ENCODE data around the gene SNX1. TPM values are rescaled to one million over a fixed set of nuclear protein-coding genes. Genes with fewer than 3 reads are reported as not detected.
A peak's percentile ranks its signal among the peaks of the same experiment; 100 is the strongest.

Gene SNX1
- total and polyA plus RNA-seq, 2 donors (not counting 3 experiments of a cell fraction or from before 2014, with no cell fraction given) = 56.0 to 113 TPM

- Histone ChIP-seq H3K4me3 (replicated peaks in 1 of 3; ENCODE audit: insufficient read depth in 1 of 3, low read depth in 1 of 3, low read length in 3 of 3) (no peak overlapping the region), H3K79me2 (ENCODE audit: control insufficient read depth, insufficient read depth, low read length) (no peaks in the 10 kb centered on the region), H3K36me3 (ENCODE audit: control insufficient read depth in 2 of 2, extremely low read depth in 1 of 2, insufficient read depth in 2 of 2, low read length in 2 of 2) (peaks cover 5 to 16% of the 10 kb centered on the region in 2 experiments), H3K4me1 (ENCODE audit: control insufficient read depth, extremely low read depth, insufficient read depth, low read length) (no peaks in the 10 kb centered on the region), H3K9me3 (replicated peaks; ENCODE audit: control insufficient read depth, insufficient read depth, low read length) (no peaks in the 10 kb centered on the region), H3K9ac (replicated peaks; ENCODE audit: extremely low read depth, insufficient read depth, low read length) (no peak overlapping the region), H3K4me2 (ENCODE audit: insufficient read depth, low read length) (no peak overlapping the region), H3K27me3 (ENCODE audit: control insufficient read depth in 2 of 2, insufficient read depth in 2 of 2, low read length in 2 of 2) (no peaks in the 10 kb centered on the region), H3K9me1 (replicated peaks; ENCODE audit: control insufficient read depth, extremely low read depth, insufficient read depth, low read length) (no peaks in the 10 kb centered on the region), H4K20me1 (replicated peaks; ENCODE audit: control insufficient read depth, extremely low read depth, insufficient read depth, low read length) (no peaks in the 10 kb centered on the region), H2AFZ (ENCODE audit: low read depth, low read length) (no peak overlapping the region), H3K27ac (ENCODE audit: insufficient read depth, low read depth, low read length) (no peak overlapping the region)
- no peak for FAIRE-seq
- intact Hi-C loops (cut with micrococcal nuclease) (no loop called here), dilution Hi-C loops (cut with MboI; ENCODE audit: extremely low pct_ligation_motif_present, low sequenced_read_pairs) (no loop called here)
- TF ChIP-seq JUN (IDR thresholded peaks at IDR 0.05; ENCODE audit: borderline replicate concordance, insufficient read depth, insufficient read length, low read depth) (no peak), EZH2 (IDR thresholded peaks at IDR 0.05; ENCODE audit: borderline replicate concordance, low read depth, low read length, severe bottlenecking) (no peak), POLR2AphosphoS5 (IDR thresholded peaks at IDR 0.05; ENCODE audit: insufficient read depth, low read depth, low read length) (no peak), GATA2 (IDR thresholded peaks at IDR 0.05; ENCODE audit: insufficient read depth, insufficient read length, low read depth, low read length) (no peak), MYC (IDR thresholded peaks at IDR 0.05; ENCODE audit: low read depth, low read length) (no peak), FOS (IDR thresholded peaks at IDR 0.05; ENCODE audit: borderline replicate concordance, insufficient read depth, low read length) (no peak), MAX (IDR thresholded peaks at IDR 0.05; ENCODE audit: insufficient read depth, insufficient read length) (no peak), CTCF (IDR thresholded peaks at IDR 0.05; ENCODE audit: extremely low read depth in 1 of 2, insufficient read depth in 1 of 2, low read depth in 1 of 2, low read length in 2 of 2) (no peak), POLR2A (IDR thresholded peaks at IDR 0.05; ENCODE audit: low read depth, low read length) (no peak)
- ChIA-PET CTCF (no interaction called here), POLR2A (no interaction called here)
- BruUV-seq (replicated peaks) = no TSS peak
- peak; percentile 16 for DNase-seq (ENCODE audit: low read depth, low spot score)
Observed at GRCh38 chr15:64180235-64180824, 84.5 kb downstream of the SNX1 start.

All from endothelial cell of umbilical vein (primary cell).